ENCODE data around the gene FOLR1. TPM values are rescaled to one million over a fixed set of nuclear protein-coding genes. Genes with fewer than 3 reads are reported as not detected.

The FOLR1 gene
- total RNA-seq, 1 donor from 2014 or later: not detected

- Histone ChIP-seq H3K27ac (no peak overlapping the region), H3K36me3 (peaks cover 83 to 92% of the 10 kb centered on the region in 2 donors), H3K4me3 (no peak overlapping the region), H3K4me1 (no peaks in the 10 kb centered on the region), H3K27me3 (no peaks in the 10 kb centered on the region), H3K9me3 (no peaks in the 10 kb centered on the region)
- TF ChIP-seq, protein P1, sequence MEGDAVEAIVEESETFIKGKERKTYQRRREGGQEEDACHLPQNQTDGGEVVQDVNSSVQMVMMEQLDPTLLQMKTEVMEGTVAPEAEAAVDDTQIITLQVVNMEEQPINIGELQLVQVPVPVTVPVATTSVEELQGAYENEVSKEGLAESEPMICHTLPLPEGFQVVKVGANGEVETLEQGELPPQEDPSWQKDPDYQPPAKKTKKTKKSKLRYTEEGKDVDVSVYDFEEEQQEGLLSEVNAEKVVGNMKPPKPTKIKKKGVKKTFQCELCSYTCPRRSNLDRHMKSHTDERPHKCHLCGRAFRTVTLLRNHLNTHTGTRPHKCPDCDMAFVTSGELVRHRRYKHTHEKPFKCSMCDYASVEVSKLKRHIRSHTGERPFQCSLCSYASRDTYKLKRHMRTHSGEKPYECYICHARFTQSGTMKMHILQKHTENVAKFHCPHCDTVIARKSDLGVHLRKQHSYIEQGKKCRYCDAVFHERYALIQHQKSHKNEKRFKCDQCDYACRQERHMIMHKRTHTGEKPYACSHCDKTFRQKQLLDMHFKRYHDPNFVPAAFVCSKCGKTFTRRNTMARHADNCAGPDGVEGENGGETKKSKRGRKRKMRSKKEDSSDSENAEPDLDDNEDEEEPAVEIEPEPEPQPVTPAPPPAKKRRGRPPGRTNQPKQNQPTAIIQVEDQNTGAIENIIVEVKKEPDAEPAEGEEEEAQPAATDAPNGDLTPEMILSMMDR (IDR thresholded peaks at IDR 0.05): no peak
- intact Hi-C loops (cut with DNase I): no loop called here
- DNase-seq (ENCODE audit: low spot score in 2 of 2): peak in 1 of 2 donors; percentile 39
Measured at GRCh38 chr11:72233056-72233772, 41.3 kb downstream of the FOLR1 start.

DNA sequence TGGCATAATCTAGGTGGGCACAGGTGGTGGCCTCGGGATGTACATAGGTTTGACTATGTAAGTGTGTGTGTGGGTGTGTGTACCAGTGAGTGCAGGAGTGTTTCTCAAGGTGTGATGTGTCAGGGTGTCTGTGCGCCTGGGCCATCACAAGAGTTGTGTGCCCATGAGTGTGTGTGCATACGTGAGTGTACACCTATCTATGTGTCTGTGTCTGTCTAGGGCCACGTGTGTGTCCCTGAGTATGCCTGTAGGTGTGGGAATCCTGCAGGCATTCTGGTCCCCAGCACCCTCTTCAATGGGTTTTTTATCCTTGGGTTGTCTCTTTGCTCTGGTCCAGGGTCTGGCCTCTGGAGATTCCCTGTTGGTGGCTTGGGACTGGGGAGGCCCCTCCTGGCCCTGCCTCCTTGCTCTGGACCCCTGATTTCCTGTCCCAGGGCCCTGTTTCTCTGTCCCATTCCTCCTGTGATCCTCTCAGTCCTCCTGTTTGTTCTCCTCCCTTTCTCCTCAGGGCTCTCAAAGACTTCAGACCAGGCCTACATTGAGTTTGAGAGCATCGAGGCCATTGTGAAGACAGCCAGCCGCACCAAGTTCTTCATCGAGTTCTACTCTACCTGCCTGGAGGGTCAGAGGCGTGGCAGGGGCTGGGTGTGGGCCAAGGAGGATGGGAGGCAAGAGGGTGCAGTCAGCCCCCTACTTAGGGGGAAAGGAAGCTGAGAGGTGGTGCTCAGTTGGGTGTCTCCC lies 42.0 kb downstream of the FOLR1 start:
- intact Hi-C loops (cut with DNase I): no loop called here
- peaks cover 75 to 85% of the 10 kb centered on the region in 2 donors for H3K36me3 ChIP-seq
- TF ChIP-seq, protein P1 (IDR thresholded peaks at IDR 0.05): no peak
- no peaks in the 10 kb centered on the region for H3K9me3 ChIP-seq
- peak in 1 of 2 donors; percentile 44 for DNase-seq (ENCODE audit: low spot score in 2 of 2)
- no peak overlapping the region for H3K27ac ChIP-seq
- H3K27me3 ChIP-seq: no peaks in the 10 kb centered on the region
- no peak overlapping the region for H3K4me3 ChIP-seq
- H3K4me1 ChIP-seq: peaks cover 0 to under 1% of the 10 kb centered on the region in 2 donors

DNA sequence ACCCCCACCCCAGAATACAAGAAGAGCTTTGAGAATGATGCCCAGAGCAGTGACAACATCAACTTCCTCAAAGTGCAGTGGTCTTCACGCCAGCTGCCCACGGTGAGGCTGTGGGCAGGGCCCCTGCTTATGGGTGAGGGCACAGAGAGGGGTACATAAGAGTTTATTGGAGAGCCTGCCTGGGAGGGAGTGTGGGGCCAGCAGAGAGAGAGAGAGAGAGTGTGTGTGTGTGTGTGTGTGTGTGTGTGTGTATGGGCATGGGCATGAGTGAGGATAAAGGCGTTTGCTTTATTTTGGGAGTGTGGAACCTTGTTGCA lies 42.5 kb downstream of the FOLR1 start:
- H3K4me1 ChIP-seq: peaks cover 0 to 6% of the 10 kb centered on the region in 2 donors

GRCh38 chr11:72234920-72235319 lies 43.0 kb downstream of the FOLR1 start:
- Histone ChIP-seq H3K9me3 (no peaks in the 10 kb centered on the region), H3K4me3 (no peak overlapping the region), H3K27ac (no peak overlapping the region), H3K36me3 (peaks cover 66 to 75% of the 10 kb centered on the region in 2 donors), H3K27me3 (no peaks in the 10 kb centered on the region), H3K4me1 (peaks cover 0 to 7% of the 10 kb centered on the region in 2 donors)
- intact Hi-C loops (cut with DNase I): loop anchor here (5.0 kb wide), 2 partner anchors 133 to 197 kb away; partner anchors contain the start of genes CLPB and LAMTOR1
- DNase-seq (ENCODE audit: low spot score in 2 of 2): no peak
- TF ChIP-seq, protein P1 (IDR thresholded peaks at IDR 0.05): no peak

More for the DNA sequence above, 42.5 kb downstream of the FOLR1 start:
- peak in 1 of 2 donors; percentile 27 for DNase-seq (ENCODE audit: low spot score in 2 of 2)
- Histone ChIP-seq H3K27me3 (no peaks in the 10 kb centered on the region), H3K4me3 (no peak overlapping the region), H3K36me3 (peaks cover 70 to 80% of the 10 kb centered on the region in 2 donors), H3K9me3 (no peaks in the 10 kb centered on the region), H3K27ac (no peak overlapping the region)
- intact Hi-C loops (cut with DNase I): no loop called here
- TF ChIP-seq, protein P1 (IDR thresholded peaks at IDR 0.05): no peak

- Histone ChIP-seq H3K27ac (no peak overlapping the region), H3K27me3 (no peaks in the 10 kb centered on the region), H3K4me1 (peaks cover 2 to 13% of the 10 kb centered on the region in 2 donors), H3K4me3 (no peak overlapping the region), H3K9me3 (no peaks in the 10 kb centered on the region), H3K36me3 (peaks cover 60 to 69% of the 10 kb centered on the region in 2 donors)
- intact Hi-C loops (cut with DNase I): loop anchor here (5.0 kb wide), 2 partner anchors 133 to 197 kb away; partner anchors contain the start of genes CLPB and LAMTOR1
- TF ChIP-seq, protein P1 (IDR thresholded peaks at IDR 0.05): no peak
- peak in 1 of 2 donors; percentile 60 for DNase-seq (ENCODE audit: low spot score in 2 of 2)
Measured at GRCh38 chr11:72235351-72236057, 43.6 kb downstream of the FOLR1 start.

All from ascending aorta (tissue), 2 donors.